SHP77 (cell line): Measurements from ENCODE around the gene STT3B.
"Not testable (repeated sequence)": the region's sequence is repeated elsewhere in the genome, so short reads cannot be mapped to it uniquely, and the experiment has no call there.

Source experiments
- DNase-seq, 2 experiments: peaks; one replicate each; lab custom pipeline; 2025; lab: John Stamatoyannopoulos, UW

STT3B gene

DNA sequence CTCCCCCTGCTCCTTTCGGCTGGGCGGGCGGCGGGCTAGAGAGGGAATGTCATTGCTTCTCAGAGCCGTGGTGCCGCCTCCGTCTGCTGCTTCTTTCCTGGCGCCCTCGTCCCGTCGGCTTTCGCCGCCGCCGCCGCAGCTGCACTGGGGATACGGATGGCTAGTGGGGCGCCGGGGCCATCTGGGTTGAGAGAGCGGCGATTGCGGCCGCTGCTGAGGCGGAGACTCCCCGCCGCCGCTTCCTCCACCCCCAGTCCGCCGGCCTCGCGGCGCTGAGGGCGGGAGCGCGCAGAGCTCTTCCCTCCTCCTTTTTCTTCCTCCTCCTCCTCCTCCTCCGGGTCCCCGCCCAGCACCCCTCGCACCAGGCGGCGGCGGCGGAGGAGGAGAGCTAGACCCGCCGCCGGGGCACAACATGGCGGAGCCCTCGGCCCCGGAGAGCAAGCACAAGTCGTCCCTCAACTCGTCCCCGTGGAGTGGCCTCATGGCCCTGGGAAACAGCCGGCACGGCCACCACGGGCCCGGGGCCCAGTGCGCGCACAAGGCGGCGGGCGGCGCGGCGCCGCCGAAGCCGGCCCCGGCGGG is at the start of gene STT3B:
STT3B (plus strand) TSS at position 339 of the 582 bp plus-strand sequence; CDS start at position 413, 74 bp downstream.
- DNase-seq = peak; percentile 40 to 71

DNA sequence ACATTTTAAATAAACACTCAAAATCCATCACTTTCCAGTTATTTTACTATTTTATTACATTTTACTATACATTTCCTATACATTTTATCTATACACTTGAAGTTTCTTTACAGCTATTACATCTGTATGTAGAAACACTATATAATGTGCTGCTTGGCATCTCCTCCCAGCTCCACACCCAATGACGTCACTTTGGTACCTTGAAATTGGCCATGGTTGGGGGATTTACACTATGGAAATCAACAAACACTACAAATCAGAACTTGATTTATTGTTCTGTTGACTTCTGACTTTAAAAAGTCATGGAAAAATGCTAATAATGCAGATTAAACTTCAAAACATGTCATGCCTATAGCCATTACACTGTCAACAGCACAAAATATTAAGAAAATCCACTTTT is 48.9 kb upstream of the STT3B start:
- DNase-seq = no peak

DNA sequence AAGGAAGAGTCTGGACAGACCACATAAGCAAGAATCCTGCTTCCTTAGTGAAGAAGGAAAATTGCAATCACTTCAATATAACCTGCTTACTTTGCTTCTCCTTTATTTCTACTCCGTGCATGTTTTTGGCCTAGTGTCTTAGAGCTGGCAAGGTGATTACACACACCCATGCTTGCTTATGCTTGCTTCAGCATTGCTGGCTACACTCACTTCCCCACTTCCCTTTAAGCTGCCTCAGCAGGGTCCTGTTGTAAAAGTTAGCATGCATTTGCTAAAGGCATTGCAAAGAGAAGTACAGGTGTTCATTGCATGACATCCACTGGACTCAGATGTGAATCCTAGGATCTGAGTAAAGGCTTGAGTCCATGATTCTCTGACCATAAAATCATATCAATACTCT is 47.5 kb upstream of the STT3B start:
- DNase-seq = no peak

DNA sequence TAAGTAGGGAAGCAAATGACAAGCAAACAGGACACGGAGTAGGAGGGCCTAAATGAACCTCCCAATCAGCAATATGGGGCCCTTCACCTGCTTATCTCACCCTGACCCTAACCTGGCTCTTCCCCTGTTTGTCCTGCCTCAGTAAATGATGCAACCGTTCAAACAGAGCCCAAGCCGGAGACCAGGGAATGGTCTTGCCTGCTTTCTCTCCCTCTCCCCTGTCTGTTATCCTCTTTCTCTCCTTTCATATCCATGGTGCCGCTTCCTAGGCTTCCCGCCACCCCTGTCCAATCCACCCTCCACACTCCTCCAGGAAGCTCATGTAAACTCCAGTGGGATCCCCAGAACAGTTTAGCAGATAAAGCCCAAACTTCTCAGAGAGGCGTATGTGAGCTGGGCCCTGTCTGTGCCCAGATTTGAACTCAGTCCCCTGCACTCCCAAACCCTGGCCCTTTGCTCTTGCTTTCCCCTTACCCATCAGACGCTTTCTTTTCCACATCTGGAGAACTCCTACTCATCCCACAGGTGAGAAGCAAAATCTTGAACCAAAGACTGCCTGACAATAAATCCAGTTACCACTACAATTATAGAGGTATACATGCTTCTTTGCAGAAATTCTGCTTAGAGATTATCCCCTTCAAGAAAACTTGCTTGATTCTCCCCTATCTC is 45.7 kb upstream of the STT3B start:
- no peak for DNase-seq

DNA sequence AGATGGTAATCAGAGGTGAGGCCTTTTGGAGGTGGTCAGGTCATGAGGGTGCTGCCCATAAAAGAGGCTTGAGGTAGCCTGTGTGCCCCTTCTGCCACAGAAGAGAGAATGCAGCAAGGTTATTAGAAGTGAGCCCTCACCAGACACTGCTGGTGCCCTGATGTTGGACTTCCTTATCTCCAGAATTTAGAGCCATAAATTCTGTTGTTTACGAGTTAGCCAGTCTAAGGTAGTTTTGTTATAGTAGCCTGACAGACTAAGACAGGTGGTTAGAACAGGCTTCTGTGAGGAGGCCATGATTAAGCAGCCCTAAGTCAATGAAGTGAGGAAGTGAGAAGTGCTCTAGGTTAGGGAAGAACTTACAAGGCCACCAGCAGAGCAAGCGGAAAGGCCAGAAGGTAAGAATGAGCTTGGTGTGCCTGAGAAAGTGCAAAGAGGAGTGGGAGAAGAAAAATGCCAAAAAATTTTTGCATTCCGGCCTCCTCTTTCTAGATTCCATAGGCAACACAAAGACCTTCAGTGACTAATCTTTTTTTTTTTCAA is 44.2 kb upstream of the STT3B start:
- no peak for DNase-seq

DNA sequence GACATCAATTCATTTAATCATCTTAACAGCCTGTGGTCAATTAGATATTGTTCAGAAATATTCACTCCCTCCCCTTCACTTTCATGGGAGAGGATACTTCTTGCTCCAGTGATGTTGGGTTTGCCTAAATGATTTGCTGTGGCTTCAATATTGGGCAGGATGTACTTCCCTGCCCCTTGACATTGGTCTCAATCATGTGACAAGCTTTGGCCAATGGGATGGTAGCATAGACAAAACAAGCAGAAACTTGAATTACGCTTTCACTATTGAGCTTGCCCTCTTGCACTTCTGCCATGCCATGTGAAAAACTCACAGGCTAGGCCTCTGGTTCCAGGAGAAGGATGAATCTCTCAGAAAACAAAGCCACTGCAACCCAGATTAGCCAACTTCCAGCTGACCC is 42.2 kb upstream of the STT3B start:
- no peak for DNase-seq

DNA sequence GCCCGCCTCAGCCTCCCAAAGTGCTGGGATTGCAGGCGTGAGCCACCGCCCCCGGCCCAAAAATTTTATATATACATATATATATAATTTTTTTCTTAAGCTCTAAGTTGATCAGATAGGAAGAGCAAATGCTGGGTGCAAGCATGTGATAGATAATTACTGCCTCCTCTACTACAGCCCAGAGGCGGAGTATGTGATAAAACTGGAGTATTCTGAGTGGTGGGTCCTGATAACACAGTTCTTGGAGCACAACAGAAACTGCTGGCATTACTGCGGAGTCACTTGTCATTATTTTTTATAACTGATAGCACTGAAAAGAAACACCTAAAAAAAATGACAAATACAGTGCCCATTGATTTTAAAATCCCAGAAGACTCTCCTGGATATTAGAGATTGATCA is 41.1 kb upstream of the STT3B start:
- no peak for DNase-seq

DNA sequence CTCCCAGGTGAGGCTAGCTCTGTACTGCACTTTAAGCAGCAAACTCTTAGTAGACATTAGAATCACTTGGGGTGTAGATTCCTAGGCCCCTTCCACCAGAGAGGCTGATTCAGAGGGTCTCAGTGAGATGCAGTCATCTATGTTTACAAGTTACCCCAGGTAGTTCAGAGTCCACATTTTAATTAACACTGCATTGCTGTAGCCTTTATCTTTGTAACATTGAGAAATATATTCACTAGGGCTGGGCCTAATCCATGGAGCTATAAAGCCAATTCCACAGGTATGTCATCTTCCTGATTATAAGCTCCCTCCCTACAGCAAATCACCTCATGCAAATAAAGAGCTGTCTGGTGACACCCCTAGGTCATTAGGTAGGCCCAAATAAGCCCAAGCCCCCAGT is 39.6 kb upstream of the STT3B start:
- no peak for DNase-seq

DNA sequence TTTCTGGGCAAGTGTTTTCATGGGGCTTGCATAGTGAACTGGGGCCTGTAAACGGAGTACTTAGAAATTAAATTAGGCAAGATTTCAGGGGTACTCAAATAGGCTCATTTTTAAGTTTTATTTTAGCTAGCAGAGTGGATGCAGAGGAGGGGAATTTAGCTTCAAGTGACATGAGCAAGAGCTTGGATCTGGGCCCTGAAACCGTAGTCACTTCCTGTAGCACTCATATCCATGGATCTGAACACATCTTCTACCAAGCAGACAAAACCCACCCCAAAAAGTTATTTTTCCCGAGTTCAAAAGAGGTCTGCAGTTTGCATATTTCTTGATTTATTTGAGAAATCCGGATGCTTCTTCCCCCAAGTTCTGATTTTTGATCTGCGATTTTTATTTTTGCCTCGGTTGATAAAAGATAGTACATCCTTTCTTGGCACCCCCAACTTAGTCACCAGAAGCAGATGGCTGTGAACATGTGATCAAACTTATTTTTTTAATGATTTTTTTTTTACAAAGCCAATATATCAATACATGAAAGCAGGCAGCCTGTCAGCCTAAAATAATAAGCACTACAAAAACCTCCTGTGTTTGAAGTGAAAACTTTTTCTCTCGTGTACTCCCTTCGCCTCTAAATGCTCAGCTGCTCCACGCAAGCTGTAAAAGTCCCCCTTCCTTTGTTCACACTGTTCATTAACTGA is 36.6 kb upstream of the STT3B start:
- no peak for DNase-seq

DNA sequence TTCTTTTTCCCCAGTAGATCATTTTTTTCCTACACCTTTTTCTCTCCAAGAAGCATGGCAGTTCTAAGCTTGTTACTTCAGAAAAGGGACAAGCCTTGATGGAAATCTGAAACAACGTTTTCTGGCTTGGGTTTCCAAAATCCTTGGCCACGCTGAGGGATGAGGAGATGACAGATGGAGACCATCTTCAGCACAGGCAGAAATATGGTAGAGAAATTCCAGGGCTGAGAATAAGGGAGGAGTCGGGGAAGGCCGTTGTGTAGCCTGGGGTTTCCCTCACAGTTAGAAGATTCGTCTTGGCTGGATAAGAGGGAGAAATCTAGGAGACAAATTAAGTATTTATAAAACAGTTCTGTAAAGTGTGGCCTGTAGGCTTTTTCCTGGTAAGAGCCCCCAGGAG is 33.9 kb upstream of the STT3B start:
- no peak for DNase-seq

DNA sequence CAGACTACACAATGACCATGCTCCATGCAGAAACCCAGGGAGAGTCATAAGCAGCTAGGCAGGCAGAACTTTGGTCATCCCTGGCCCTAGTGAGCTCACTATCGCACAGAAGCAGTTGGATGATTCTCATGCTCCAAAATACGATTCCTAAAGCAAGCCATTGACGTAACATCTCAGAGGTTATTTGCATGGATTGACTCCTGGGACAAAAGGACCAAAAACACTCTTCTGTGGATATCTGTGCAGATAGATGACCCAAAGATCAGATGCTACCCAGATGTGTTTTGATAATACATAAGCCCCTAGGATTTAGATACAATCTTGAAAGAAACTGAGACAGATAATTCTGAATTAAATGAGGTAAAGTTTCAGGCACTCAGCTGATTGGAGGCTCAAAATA is 33.4 kb upstream of the STT3B start:
- DNase-seq = no peak

DNA sequence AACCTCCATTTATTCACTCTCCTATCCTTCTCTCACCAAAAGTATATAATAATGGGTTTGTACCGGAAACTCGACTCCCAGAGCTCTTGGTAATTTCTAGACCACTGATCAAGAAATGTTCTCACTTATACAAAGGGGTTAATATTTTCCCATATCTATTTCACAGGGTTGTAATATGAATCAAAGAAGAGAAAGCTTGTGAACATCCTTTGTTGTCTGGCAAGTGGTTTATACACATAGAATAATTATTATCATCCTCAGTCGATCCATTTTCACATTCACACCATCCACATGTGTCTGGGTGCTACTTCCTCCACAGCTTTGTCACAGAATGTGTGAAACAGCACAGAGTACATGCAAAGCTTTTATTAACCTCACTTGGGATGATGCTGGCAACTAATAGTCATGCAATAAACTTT is 29.9 kb upstream of the STT3B start:
- no peak for DNase-seq

DNA sequence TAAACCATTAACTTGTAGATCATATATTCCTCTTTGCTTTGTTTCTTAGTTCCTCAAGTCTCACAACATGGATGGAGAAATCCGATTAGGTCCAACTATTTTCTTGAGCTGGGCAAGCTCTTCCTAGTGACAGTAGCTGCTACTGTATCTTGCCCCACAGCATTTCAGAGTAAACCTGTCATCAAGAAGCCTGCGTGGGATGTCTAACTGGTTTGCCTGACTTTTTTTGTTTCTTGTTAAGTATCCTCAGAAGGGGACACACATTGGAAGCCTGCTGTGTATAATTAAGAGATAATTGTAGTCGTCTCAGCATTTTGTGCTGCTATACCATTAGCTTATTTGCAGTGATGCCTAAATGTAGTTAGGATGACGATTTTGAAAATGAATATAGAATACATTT is 29.3 kb upstream of the STT3B start:
- DNase-seq = no peak

DNA sequence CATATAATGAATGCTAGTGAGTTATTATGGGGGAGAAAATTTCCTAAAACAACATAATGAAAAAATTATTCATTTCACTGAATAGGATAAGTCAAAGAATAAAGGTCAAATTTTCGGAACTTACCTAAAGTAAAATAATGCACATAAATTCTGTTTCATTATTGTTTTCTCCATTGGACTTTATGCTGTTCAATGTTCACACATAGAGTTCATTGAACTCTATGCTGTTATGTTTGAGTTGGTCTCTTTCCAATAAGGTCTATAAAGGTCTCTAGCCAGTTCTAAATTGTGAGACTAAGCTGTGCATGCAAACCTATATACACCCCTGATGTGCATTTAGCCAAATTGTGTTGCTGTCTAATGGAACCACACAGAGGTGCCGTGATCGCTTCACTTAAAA is 28.5 kb upstream of the STT3B start:
- DNase-seq = no peak

DNA sequence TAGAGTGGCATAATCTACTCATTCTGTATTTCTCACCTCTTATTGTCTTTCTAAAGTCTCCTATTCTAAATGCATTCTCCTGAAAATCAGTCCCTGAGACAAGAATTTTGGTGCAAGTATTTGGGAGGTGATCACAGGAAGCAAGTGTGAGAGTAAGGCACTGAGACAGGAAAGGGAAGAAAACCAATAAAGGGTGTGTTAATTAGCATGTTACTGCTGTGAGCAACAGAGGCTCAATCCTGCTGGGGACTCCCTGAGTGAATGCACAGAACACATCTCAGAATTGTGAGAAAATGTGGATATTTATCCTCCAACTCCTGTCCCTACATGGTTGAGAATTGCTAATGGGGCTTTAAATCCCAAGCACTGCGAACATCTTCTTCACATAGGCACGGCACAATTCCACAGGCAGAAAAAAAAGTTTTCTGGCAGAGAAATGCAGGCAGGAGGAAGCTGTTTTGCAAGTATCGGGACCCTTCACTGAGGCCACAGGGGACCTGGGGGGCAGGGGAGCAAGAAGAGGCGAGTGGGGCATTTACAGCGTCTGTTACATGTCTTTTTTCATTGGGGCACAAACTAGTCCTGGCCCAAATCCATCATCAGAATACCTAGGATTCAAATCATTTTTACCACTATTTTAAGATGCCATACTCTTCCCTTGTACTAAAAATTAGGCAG is 27.2 kb upstream of the STT3B start:
- DNase-seq = no peak

DNA sequence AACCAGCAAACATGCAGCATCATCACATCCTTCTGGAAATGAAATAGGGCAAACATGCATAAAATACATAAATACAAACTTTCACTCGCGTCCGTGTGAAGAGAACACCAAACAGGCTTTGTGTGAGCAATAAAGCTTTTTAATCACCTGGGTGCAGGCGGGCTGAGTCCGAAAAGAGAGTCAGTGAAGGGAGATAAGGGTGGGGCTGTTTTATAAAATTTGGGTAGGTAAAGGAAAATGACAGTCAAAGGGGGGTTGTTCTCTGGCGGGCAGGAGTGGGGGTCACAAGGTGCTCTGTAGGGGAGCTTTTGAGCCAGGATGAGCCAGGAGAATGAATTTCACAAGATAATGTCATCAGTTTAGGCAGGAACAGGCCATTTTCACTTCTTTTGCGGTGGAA is 26.2 kb upstream of the STT3B start:
- DNase-seq = not testable (repeated sequence)

DNA sequence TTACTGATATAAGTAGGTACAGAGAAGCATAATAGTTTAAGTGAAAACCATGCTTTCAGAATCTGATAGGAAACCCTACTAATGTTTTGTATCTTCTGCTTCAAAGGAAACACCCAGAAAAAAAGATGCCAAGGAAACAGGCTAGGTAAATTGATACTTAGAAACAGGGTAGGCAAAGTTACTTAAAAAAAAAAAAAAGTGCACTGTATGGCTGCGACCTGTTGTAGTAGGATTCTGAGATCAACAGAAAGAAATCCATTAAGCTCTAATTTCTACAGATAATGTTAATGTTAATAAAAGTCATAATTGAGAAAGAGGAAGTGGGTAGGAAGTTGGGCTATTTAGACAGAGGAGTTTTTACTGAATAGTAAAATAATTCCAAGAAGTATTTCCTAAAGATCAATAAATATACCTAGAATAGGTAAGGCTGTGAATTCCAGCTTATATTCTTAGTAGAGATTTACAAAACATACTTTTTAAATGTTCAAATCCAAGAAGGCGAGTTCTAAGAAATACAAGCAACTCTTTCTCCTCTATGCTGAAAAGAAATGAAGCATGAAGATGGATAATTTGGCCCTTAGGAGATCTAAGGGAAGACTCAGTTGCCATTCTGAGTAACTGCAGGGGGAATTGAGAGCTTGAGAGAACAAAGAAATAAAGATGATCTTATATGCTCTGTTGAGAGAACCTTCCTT is 24.1 kb upstream of the STT3B start:
- no peak for DNase-seq

DNA sequence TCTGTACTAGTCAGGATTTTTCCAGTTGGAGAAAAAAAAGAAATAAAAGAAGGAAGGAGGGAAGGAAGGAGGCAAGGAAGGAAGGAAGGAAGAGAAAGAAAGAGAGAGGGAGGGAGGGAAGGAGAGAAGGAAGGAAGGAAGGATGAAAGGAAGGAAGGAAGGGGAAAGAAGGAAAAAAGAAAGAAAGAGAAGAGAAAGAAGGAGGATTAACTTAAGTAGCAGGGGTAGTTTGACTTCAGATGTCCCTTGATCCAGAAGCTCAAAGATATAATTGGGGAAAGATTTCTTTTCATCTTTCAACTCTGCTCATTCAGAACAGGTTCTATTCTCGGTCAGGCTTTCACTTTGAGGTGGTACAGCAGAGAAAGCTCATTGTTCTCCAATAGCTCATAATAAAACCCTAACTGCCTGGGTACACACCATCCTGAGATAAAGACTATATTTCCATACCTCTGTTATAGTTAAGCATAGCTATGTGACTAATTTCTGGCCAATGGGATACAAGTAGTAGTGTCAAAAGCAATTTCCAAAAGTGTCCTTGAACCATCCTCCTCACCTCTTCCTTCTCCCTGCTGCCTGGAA is 23.5 kb upstream of the STT3B start:
- no peak for DNase-seq

DNA sequence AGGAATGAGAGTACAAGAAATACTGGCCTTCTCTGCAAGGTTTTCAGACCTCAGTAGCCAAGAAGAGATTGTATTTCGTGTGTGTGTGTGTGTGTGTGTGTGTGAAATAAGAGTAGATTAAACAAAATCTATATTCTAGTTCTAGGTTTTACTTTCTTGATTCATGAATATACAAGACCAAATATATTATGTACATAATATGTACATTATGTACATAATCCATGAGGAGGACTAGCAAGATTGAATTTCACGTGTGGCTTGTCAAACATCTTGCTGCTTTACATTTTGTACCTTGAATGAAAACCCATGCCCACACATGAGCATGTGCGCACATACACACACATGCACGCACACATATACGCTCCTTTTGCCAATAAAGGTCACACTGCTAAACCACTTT is 18.2 kb upstream of the STT3B start:
- DNase-seq = no peak

DNA sequence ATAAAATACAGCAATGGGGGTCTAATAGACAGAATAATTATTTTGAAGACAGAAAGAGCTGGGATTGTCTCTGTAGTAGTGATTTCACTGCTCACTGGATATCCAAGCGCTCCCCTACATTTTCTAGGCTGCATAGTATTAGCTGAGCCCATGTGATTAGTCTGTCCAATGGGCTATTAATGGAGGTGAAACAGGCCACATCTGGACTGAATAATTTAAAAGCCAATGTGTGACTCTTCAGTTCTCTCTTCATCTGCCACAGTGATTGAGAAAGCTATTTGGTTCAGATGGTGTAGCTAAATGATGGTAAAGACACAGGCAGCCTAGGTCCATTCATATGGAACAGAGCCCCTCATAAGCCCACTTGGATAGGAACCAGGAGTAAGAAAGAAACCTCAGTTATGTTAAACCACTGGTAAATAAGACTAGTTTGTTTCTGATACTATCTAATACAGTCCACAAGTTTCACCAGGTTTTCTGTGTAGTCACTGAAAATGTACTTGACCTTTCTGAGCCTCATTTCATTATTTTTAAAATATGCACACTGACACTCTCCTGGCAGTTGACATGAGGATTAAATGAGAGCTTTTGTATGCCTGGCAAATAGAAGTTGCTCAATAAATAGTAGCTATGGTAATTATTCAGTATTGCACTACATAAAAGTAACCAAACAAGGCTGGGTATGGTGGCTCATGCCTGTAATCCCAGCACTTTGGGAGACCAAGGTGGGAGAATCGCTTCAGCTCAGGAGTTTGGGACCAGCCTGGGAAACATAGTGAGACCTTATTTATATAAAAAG is 17.0 kb upstream of the STT3B start:
- DNase-seq = no peak

DNA sequence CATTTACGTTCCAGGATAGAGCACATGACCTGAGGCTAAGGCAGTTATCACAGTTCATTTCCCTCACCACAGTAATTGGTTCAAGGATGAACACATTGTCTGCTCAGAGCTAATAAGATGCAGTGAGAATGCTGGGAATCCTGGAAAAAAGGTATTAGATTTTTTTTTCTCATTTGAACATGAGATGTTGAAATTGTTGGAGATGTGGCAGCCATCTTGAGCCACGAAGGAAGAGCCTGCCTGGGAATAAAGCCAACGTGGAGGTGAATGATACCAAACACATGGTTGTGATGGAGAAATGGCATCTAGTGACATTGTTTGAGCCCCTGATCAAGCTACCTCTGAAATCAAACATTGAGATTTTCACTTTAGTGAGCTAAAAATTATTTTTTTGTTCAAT is 16.0 kb upstream of the STT3B start:
- DNase-seq = no peak
